Measurements from ENCODE around the gene PDE9A. TPM values are rescaled to one million over a fixed set of nuclear protein-coding genes. Genes with fewer than 3 reads are reported as not detected.

The PDE9A gene
- total RNA-seq, 1 donor from 2014 or later = 1.6 TPM

DNA sequence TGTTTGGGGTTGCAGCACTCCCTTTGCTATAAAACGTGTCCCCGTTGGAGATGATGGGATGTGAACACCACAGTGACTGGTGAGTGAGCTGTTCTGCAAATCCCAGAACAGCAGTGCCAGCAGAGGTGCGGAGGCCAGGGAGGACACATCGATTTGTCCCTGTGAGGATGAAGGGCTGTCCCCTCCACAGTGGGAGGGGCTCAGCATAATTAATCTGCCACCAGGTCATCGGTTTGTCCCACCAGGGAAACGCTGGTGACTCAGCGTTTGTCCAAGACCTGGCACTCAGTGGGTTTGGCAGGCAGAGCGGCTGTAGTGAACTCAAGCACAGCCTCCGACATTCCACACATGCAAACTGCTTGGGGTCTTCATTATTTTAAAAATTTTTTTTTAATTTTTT is 22.8 kb upstream of the PDE9A start:
- no peaks in the 10 kb centered on the region for H3K36me3 ChIP-seq (ENCODE audit: control insufficient read depth in 3 of 3, insufficient read depth in 3 of 3, low read length in 3 of 3)
- no peak overlapping the region for H3K4me3 ChIP-seq (ENCODE audit: low read length in 3 of 3)
- no peaks in the 10 kb centered on the region for H3K4me1 ChIP-seq (ENCODE audit: control insufficient read depth in 3 of 3, insufficient read depth in 3 of 3, low read length in 3 of 3)
- H3K9me3 ChIP-seq (ENCODE audit: control insufficient read depth in 3 of 3, low read length in 3 of 3) = no peaks in the 10 kb centered on the region
- H3K27ac ChIP-seq (ENCODE audit: low read depth, low read length) = no peak overlapping the region
- peaks cover 15 to 43% (median 35%) of the 10 kb centered on the region in 3 donors for H3K27me3 ChIP-seq (ENCODE audit: control insufficient read depth in 3 of 3, insufficient read depth in 3 of 3, low read length in 3 of 3)
- H3K9ac ChIP-seq (ENCODE audit: low read depth in 1 of 3, low read length in 3 of 3) = no peak overlapping the region

DNA sequence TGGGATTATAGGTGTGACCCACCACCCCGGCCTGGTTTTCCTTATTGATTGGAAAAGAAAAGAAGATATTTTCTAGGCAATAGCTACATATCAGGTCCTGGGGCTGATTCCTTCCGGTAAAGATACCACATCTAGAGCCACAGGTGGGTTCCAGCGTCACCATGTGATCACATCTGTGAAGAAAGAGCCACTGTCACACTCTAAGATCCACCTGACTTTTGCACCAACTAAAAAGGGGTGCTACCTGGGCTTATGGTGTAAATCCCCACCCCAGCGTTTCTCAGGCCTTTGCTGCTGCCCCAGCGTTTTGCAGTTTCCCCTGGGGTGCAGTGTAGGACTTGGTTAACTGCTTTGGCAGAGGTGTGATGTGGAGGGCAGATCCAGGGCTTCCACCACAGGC is 22.3 kb upstream of the PDE9A start:
- Histone ChIP-seq H3K27me3 (ENCODE audit: control insufficient read depth in 3 of 3, insufficient read depth in 3 of 3, low read length in 3 of 3) (peaks cover 12 to 38% (median 35%) of the 10 kb centered on the region in 3 donors), H3K4me1 (ENCODE audit: control insufficient read depth in 3 of 3, insufficient read depth in 3 of 3, low read length in 3 of 3) (no peaks in the 10 kb centered on the region), H3K4me3 (ENCODE audit: low read length in 3 of 3) (no peak overlapping the region), H3K36me3 (ENCODE audit: control insufficient read depth in 3 of 3, insufficient read depth in 3 of 3, low read length in 3 of 3) (no peaks in the 10 kb centered on the region), H3K9me3 (ENCODE audit: control insufficient read depth in 3 of 3, low read length in 3 of 3) (no peaks in the 10 kb centered on the region), H3K27ac (ENCODE audit: low read depth, low read length) (no peak overlapping the region), H3K9ac (ENCODE audit: low read depth in 1 of 3, low read length in 3 of 3) (no peak overlapping the region)

DNA sequence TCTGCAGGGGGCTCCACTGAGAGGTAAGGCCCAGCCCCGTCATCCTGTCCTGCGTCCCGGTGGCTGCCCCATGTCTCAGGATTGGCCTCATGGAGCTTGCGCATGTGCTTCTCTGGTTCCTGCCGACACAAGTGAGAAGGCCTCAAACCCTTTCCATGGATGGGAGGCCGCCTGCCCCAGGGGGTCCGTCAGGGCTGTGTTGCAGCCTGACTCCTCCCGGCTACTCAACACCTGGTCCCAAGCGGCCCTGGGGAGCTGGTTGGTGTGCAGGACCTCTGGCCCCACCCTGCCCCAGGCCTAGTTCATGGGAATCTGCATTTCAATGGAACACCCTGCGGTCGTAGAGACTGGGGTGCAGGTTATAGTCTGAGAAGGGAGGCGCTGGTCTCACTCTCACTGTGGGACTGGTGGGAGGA is 21.1 kb upstream of the PDE9A start:
- no peaks in the 10 kb centered on the region for H3K9me3 ChIP-seq (ENCODE audit: control insufficient read depth in 3 of 3, low read length in 3 of 3)
- H3K27ac ChIP-seq (ENCODE audit: low read depth, low read length) = no peak overlapping the region
- no peak overlapping the region for H3K4me3 ChIP-seq (ENCODE audit: low read length in 3 of 3)
- no peaks in the 10 kb centered on the region for H3K4me1 ChIP-seq (ENCODE audit: control insufficient read depth in 3 of 3, insufficient read depth in 3 of 3, low read length in 3 of 3)
- H3K27me3 ChIP-seq (ENCODE audit: control insufficient read depth in 3 of 3, insufficient read depth in 3 of 3, low read length in 3 of 3) = peaks cover 11 to 32% (median 32%) of the 10 kb centered on the region in 3 donors
- no peaks in the 10 kb centered on the region for H3K36me3 ChIP-seq (ENCODE audit: control insufficient read depth in 3 of 3, insufficient read depth in 3 of 3, low read length in 3 of 3)
- no peak overlapping the region for H3K9ac ChIP-seq (ENCODE audit: low read depth in 1 of 3, low read length in 3 of 3)

DNA sequence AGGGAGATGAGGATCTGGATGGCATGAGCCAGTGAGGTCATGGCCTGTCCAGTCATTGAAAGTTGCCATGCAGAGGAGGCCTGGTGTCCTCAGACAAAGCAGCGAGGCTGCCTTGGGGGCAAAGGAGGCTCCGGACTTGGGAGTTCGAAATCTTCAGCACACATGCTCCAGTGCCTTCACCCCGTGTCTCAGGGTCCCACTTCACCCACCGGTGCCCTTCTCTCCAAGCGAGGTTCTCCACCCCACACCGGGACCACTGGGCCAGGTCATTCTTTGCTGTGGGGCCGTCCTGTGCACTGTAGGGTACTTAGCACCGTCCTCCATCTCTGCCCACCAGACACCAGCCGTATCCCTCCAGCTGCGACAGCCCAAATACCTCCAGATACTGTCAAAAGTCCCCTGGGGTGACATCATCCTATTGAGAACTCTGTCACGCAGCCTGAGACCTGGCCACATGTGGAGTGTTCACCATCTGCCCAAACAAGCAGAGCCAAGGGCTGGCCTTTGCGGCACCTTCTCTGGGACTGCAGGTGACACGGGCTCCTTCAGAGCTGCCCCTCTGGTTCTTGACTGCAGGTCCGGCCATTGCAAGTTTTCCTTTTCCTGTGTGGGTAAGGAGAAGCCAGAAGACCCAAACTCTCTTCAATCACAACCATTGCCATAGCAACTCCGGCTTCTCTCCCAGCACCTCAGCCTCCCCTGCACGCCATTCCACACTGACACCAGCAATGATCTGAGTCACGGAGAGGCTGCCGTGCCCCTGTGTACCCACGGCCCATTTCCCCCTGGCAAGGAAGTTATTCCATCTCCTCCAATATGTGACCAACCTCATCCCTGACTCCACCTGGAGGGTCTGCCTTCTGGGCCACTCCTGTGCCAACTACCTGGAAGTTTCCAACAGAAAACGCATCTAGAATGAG is 20.4 kb upstream of the PDE9A start:
- no peak overlapping the region for H3K9ac ChIP-seq (ENCODE audit: low read depth in 1 of 3, low read length in 3 of 3)
- H3K9me3 ChIP-seq (ENCODE audit: control insufficient read depth in 3 of 3, low read length in 3 of 3) = no peaks in the 10 kb centered on the region
- no peak overlapping the region for H3K27ac ChIP-seq (ENCODE audit: low read depth, low read length)
- H3K4me3 ChIP-seq (ENCODE audit: low read length in 3 of 3) = no peak overlapping the region
- no peaks in the 10 kb centered on the region for H3K36me3 ChIP-seq (ENCODE audit: control insufficient read depth in 3 of 3, insufficient read depth in 3 of 3, low read length in 3 of 3)
- peaks cover 12 to 38% (median 28%) of the 10 kb centered on the region in 3 donors for H3K27me3 ChIP-seq (ENCODE audit: control insufficient read depth in 3 of 3, insufficient read depth in 3 of 3, low read length in 3 of 3)
- H3K4me1 ChIP-seq (ENCODE audit: control insufficient read depth in 3 of 3, insufficient read depth in 3 of 3, low read length in 3 of 3) = no peaks in the 10 kb centered on the region

DNA sequence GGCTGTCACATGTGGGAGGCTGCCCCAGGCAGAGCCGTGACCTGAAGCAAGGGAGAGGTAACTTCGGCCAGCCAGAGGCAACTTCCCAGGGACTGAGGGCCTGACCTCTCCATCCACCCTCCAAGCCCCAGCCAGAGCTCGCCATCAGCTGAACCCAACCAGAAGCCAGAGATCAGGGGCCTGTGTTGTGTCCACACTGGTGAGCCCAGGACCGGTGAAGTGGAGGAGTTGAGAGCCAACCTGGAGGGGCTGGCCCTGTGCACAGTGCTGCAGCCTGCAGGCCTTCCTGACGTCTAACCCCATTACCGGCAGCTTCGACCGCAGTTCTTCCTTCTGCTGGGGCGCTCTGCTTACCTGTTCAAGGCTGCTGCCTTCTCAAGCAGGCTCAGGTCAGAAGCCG is 19.6 kb upstream of the PDE9A start:
- Histone ChIP-seq H3K4me1 (ENCODE audit: control insufficient read depth in 3 of 3, insufficient read depth in 3 of 3, low read length in 3 of 3) (no peaks in the 10 kb centered on the region), H3K27me3 (ENCODE audit: control insufficient read depth in 3 of 3, insufficient read depth in 3 of 3, low read length in 3 of 3) (peaks cover 16 to 46% (median 34%) of the 10 kb centered on the region in 3 donors), H3K27ac (ENCODE audit: low read depth, low read length) (no peak overlapping the region), H3K9me3 (ENCODE audit: control insufficient read depth in 3 of 3, low read length in 3 of 3) (no peaks in the 10 kb centered on the region), H3K36me3 (ENCODE audit: control insufficient read depth in 3 of 3, insufficient read depth in 3 of 3, low read length in 3 of 3) (no peaks in the 10 kb centered on the region), H3K4me3 (ENCODE audit: low read length in 3 of 3) (no peak overlapping the region), H3K9ac (ENCODE audit: low read depth in 1 of 3, low read length in 3 of 3) (no peak overlapping the region)

DNA sequence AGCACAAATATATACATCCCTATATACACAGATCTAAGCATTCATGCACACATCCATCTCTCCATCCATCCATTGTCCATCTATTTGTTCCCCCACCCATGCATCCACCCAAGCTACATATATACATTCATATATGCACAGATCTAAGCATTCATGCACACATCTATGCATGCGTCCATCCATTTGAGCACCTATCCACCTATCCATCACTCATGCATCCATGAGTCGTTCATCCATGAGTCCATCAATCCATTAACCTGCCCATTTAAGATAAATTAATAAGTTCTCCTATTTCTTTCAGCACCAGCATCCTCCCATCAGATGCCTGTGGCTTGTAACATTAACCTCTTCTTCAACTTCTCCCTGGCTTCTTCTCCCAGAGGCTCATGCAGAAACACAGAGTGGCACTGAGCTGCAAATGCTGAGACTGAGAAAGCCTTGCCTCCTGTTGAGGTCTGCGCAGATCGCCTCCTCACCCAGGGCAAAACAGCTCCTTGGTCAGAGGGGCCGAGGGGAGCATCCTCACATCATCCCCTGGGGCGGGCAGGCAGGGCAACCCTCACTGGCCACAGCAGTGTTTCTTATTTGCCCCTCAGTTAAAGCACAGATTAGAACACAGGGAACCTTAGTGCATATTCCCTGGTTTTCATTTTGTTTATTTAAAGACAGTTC is 17.4 kb upstream of the PDE9A start:
- Histone ChIP-seq H3K4me3 (ENCODE audit: low read length in 3 of 3) (no peak overlapping the region), H3K27me3 (ENCODE audit: control insufficient read depth in 3 of 3, insufficient read depth in 3 of 3, low read length in 3 of 3) (peaks cover 26 to 46% (median 32%) of the 10 kb centered on the region in 3 donors), H3K9ac (ENCODE audit: low read depth in 1 of 3, low read length in 3 of 3) (no peak overlapping the region)

DNA sequence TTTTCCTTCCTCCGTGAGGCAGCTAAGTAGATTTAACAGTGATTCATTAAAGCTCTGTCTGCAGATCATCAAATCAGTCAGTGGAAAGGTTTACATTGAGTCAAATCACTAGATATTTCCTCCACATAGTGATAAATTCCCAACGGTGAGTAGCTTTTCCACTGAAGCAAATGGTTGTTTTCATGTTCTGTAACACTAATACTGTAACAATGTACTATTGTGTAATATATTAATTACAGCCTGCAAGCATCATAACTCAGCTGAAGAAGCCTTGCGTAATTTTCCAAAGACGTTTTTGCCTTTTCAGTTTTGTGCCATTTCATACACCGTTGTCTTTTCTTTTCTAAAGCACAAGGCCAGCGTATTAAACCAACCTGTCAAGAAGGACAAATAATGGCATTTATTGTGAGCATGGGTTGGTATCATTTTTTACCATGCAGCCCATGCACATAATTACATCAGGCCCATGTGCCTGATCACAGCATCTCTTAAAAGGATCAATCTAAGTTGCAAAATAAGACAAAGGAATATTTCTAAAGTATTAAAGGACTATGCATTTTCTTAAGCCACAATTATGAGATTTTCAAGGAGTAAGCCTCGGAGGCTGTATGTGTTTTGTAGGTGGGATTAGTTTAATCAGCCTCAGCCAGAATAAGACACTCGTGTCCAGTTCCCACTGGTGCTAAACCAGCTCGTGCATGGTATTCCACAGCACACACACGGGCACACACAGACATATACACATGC is 16.7 kb upstream of the PDE9A start:
- H3K27me3 ChIP-seq (ENCODE audit: control insufficient read depth in 3 of 3, insufficient read depth in 3 of 3, low read length in 3 of 3) = peaks cover 28 to 52% (median 32%) of the 10 kb centered on the region in 3 donors
- H3K4me3 ChIP-seq (ENCODE audit: low read length in 3 of 3) = no peak overlapping the region
- no peaks in the 10 kb centered on the region for H3K9me3 ChIP-seq (ENCODE audit: control insufficient read depth in 3 of 3, low read length in 3 of 3)
- no peak overlapping the region for H3K9ac ChIP-seq (ENCODE audit: low read depth in 1 of 3, low read length in 3 of 3)
- no peak overlapping the region for H3K27ac ChIP-seq (ENCODE audit: low read depth, low read length)
- peaks cover 0 to 3% (median 0%) of the 10 kb centered on the region in 3 donors for H3K4me1 ChIP-seq (ENCODE audit: control insufficient read depth in 3 of 3, insufficient read depth in 3 of 3, low read length in 3 of 3)
- H3K36me3 ChIP-seq (ENCODE audit: control insufficient read depth in 3 of 3, insufficient read depth in 3 of 3, low read length in 3 of 3) = no peaks in the 10 kb centered on the region

More for the DNA sequence above, 17.4 kb upstream of the PDE9A start:
- no peaks in the 10 kb centered on the region for H3K4me1 ChIP-seq (ENCODE audit: control insufficient read depth in 3 of 3, insufficient read depth in 3 of 3, low read length in 3 of 3)
- no peaks in the 10 kb centered on the region for H3K36me3 ChIP-seq (ENCODE audit: control insufficient read depth in 3 of 3, insufficient read depth in 3 of 3, low read length in 3 of 3)
- H3K9me3 ChIP-seq (ENCODE audit: control insufficient read depth in 3 of 3, low read length in 3 of 3) = no peaks in the 10 kb centered on the region
- no peak overlapping the region for H3K27ac ChIP-seq (ENCODE audit: low read depth, low read length)

DNA sequence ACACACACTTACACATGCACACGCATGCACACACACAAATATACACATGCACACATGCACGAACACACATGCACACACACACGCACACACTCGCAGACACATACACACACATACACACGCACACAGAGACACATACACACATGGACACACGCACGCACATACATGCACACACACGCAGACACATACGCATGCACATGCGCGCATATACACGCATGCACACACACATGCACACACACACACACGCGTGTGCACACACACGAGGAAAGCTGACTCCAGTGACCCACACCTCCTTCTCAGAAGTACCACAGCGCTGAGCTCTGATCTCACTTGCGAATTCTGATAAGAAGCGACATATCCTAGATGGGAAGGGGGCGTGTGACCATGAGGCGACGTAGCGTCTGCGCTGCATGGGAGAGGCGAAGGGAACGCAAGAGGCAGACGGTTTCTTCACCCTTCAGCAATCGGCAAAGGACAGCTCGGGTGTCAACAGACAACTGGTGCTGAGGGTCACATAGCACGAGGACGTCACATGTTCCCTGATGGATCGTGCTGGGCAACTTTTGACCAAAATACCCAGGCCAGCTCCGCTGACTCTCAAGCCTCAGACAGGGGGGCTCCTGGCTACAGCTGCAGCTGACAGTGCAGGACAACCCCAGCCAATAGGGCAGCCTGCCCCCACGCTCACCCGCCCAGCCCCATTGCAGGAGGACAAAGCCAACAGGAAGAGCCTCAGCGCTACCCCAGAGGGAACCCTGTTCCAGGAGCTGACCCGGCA is 16.0 kb upstream of the PDE9A start:
- H3K9me3 ChIP-seq (ENCODE audit: control insufficient read depth in 3 of 3, low read length in 3 of 3) = no peaks in the 10 kb centered on the region
- no peak overlapping the region for H3K27ac ChIP-seq (ENCODE audit: low read depth, low read length)
- no peak overlapping the region for H3K4me3 ChIP-seq (ENCODE audit: low read length in 3 of 3)
- peaks cover 33 to 60% (median 33%) of the 10 kb centered on the region in 3 donors for H3K27me3 ChIP-seq (ENCODE audit: control insufficient read depth in 3 of 3, insufficient read depth in 3 of 3, low read length in 3 of 3)
- H3K4me1 ChIP-seq (ENCODE audit: control insufficient read depth in 3 of 3, insufficient read depth in 3 of 3, low read length in 3 of 3) = peaks cover 0 to 3% (median 0%) of the 10 kb centered on the region in 3 donors
- no peaks in the 10 kb centered on the region for H3K36me3 ChIP-seq (ENCODE audit: control insufficient read depth in 3 of 3, insufficient read depth in 3 of 3, low read length in 3 of 3)
- H3K9ac ChIP-seq (ENCODE audit: low read depth in 1 of 3, low read length in 3 of 3) = no peak overlapping the region

DNA sequence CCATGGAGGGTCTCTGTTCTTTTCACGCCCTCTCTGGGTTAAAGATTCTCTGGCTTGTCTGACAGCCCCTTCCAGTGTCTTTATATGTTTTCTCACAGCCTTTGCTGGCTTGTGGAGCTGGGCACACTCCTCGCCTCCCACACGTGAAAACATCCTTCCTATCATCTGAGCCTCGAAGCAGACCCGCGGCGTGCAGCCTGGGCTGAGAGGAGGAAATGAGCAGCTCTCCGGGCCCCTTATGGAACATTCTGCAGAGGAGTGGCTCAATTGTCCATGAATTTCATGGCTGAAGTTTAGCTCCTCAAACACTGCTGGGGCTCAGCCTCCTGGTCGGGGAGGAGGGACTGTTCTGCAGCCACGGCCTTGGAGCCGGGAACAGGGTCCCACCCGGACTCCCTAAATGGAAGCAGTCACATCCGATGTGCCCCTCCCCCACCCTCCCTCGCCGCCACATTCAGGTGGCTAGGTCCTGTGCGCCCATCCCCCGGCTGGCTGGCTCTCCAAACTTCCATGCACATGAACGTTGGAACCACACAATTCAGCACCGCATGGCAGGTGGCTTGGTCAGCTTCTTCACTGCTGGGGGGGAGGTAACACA is 15.1 kb upstream of the PDE9A start:
- H3K4me3 ChIP-seq (ENCODE audit: low read length in 3 of 3) = no peak overlapping the region
- peaks cover 30 to 59% (median 37%) of the 10 kb centered on the region in 3 donors for H3K27me3 ChIP-seq (ENCODE audit: control insufficient read depth in 3 of 3, insufficient read depth in 3 of 3, low read length in 3 of 3)
- no peaks in the 10 kb centered on the region for H3K36me3 ChIP-seq (ENCODE audit: control insufficient read depth in 3 of 3, insufficient read depth in 3 of 3, low read length in 3 of 3)
- H3K4me1 ChIP-seq (ENCODE audit: control insufficient read depth in 3 of 3, insufficient read depth in 3 of 3, low read length in 3 of 3) = peaks cover 0 to 3% (median 0%) of the 10 kb centered on the region in 3 donors
- H3K9me3 ChIP-seq (ENCODE audit: control insufficient read depth in 3 of 3, low read length in 3 of 3) = no peaks in the 10 kb centered on the region
- H3K27ac ChIP-seq (ENCODE audit: low read depth, low read length) = no peak overlapping the region
- no peak overlapping the region for H3K9ac ChIP-seq (ENCODE audit: low read depth in 1 of 3, low read length in 3 of 3)
